ENCODE data around the gene GPR37L1. TPM values are rescaled to one million over a fixed set of nuclear protein-coding genes. Genes with fewer than 3 reads are reported as not detected.

The GPR37L1 gene
- total and polyA plus RNA-seq, 8 donors: 0.02 to 0.25 (median 0.07) TPM; not detected in 2

DNA sequence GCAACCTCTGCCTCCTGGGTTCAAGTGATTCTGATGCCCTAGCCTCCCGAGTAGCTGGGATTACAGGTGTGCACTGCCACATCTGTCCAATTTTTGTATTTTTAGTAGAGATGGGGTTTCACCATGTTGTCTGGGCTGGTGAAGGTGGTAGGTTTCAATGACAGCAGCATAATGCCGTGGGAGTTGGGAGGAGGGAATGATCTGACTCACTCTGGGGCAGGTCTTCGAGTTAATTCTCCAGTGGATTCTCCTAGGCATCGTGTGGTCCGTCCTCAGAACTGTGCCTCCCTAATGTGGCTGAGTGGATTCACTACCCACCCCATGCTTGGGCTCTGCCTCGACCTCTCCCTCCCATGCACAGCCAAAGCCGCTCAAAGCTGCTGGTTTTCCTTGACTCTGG, 1.7 kb upstream of the GPR37L1 start:
- no peak overlapping the region for H3K4me3 ChIP-seq
- ATAC-seq (no peak), FAIRE-seq (no peak), DNase-seq (no peak)
- WGBS, 2 donors: 60 to 69% methylated on average over 7 of the region's 7 CpGs
- TF ChIP-seq, protein P1, sequence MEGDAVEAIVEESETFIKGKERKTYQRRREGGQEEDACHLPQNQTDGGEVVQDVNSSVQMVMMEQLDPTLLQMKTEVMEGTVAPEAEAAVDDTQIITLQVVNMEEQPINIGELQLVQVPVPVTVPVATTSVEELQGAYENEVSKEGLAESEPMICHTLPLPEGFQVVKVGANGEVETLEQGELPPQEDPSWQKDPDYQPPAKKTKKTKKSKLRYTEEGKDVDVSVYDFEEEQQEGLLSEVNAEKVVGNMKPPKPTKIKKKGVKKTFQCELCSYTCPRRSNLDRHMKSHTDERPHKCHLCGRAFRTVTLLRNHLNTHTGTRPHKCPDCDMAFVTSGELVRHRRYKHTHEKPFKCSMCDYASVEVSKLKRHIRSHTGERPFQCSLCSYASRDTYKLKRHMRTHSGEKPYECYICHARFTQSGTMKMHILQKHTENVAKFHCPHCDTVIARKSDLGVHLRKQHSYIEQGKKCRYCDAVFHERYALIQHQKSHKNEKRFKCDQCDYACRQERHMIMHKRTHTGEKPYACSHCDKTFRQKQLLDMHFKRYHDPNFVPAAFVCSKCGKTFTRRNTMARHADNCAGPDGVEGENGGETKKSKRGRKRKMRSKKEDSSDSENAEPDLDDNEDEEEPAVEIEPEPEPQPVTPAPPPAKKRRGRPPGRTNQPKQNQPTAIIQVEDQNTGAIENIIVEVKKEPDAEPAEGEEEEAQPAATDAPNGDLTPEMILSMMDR (IDR thresholded peaks at IDR 0.05): no peak
- H3K9me3 ChIP-seq: no peaks in the 10 kb centered on the region
- no peaks in the 10 kb centered on the region for H3K36me3 ChIP-seq
- intact Hi-C loops (cut with DNase I): loop anchor here in 2 of 3 donors (5.0 kb wide), 1 partner anchor 119 kb away; no protein-coding TSS in a partner anchor
- no peaks in the 10 kb centered on the region for H3K4me1 ChIP-seq
- H3K27ac ChIP-seq: no peak overlapping the region
- no peaks in the 10 kb centered on the region for H3K27me3 ChIP-seq

DNA sequence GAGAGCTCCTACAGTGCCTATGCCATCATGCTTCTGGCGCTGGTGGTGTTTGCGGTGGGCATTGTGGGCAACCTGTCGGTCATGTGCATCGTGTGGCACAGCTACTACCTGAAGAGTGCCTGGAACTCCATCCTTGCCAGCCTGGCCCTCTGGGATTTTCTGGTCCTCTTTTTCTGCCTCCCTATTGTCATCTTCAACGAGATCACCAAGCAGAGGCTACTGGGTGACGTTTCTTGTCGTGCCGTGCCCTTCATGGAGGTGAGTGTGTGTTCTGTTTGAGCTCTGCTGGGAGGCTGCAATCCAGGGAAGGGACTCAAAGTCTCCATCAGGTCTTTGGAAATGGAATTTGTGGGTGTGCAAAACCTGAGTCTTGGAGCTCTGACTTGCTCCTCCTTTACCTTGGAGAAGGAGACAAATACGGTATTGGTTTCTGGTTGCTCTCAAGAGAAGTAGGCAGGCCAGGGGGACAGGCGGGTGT, 658 bp downstream of the GPR37L1 start:
- Histone ChIP-seq H3K27ac (no peak overlapping the region), H3K36me3 (no peaks in the 10 kb centered on the region), H3K27me3 (no peaks in the 10 kb centered on the region), H3K4me1 (no peaks in the 10 kb centered on the region), H3K9me3 (no peaks in the 10 kb centered on the region), H3K4me3 (no peak overlapping the region)
- DNase-seq: no peak
- 80 to 92% methylated on average over 10 of the region's 10 CpGs for WGBS, 2 donors
- intact Hi-C loops (cut with DNase I): loop anchor here in 2 of 3 donors (5.0 kb wide), 1 partner anchor 121 kb away; no protein-coding TSS in a partner anchor
- no peak for FAIRE-seq
- no peak for ATAC-seq
- TF ChIP-seq, protein P1 (IDR thresholded peaks at IDR 0.05): no peak

DNA sequence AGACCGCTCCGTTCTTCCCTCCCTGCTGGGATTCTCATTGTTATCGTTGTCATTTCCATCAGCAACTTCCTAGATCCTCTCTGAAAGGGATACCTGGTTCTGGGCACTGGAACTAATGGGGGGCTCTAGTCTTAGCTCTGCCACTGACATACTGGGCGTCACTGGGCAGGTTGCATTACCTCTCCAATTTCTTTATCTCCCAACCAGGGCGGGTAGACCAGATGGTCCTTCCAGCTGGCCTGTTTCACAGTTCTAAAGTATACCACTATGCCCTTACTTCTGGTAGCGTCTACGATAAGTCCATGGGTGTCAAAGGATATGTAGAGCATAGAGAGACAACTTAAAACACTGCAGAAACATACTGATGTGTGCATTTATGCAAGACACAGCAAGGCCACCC, 1.4 kb downstream of the GPR37L1 start:
- ATAC-seq (no peak), FAIRE-seq (no peak), DNase-seq (no peak)
- 72 to 80% methylated on average over 7 of the region's 7 CpGs for WGBS, 2 donors
- no peaks in the 10 kb centered on the region for H3K27me3 ChIP-seq
- no peaks in the 10 kb centered on the region for H3K9me3 ChIP-seq
- no peak overlapping the region for H3K27ac ChIP-seq
- no peaks in the 10 kb centered on the region for H3K4me1 ChIP-seq
- TF ChIP-seq, protein P1 (IDR thresholded peaks at IDR 0.05): no peak
- intact Hi-C loops (cut with DNase I): loop anchor here in 2 of 3 donors (5.0 kb wide), 1 partner anchor 122 kb away; no protein-coding TSS in a partner anchor
- no peak overlapping the region for H3K4me3 ChIP-seq
- H3K36me3 ChIP-seq: no peaks in the 10 kb centered on the region

DNA sequence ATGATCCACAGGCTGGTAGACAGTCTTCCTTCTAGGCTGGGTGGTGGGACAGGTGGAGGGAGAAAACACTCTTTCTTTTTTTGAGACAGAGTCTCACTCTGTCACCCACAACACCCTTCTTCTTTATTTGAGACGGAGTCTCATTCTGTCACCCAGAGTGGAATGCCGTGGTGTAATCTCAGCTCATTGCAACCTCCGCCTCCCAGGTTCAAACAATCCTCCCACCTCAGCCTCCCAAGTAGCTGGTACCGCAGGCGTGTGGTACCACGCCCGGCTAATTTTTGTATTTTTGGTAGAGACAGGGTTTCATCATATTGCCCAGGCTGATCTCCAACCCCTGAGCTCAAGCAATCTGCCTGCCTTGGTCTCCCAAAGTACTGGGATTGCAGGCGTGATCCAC, 2.9 kb downstream of the GPR37L1 start:
- WGBS, 2 donors: 90 to 91% methylated on average over 8 of the region's 8 CpGs
- no peak overlapping the region for H3K27ac ChIP-seq
- no peak for DNase-seq
- FAIRE-seq: no peak
- no peaks in the 10 kb centered on the region for H3K9me3 ChIP-seq
- no peaks in the 10 kb centered on the region for H3K36me3 ChIP-seq
- no peak for ATAC-seq
- no peaks in the 10 kb centered on the region for H3K4me1 ChIP-seq
- TF ChIP-seq, protein P1 (IDR thresholded peaks at IDR 0.05): no peak
- H3K27me3 ChIP-seq: no peaks in the 10 kb centered on the region
- intact Hi-C loops (cut with DNase I): loop anchor here in 1 of 3 donors (5.0 kb wide), 1 partner anchor 228 kb away; no protein-coding TSS in a partner anchor
- H3K4me3 ChIP-seq: no peak overlapping the region

DNA sequence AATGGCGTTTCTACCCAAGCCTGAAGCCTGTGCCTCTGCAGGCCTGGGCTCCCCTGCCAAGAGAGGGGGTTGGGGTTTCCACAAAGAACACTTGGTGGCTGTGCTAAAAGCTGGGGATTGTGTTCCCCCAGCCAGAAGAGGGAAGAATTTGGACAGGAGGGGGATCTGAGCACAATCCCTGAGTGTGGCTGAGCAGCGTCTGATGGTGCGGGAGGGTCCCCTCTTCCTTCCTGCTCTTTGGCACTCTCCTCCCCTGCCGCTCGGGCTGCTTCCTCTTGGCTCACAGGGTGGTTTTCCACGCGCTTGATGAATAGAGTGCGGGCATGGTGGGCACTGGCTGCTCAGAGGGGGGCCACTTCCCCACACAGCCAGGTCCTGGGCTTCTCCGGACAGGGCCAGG, 3.7 kb downstream of the GPR37L1 start:
- no peaks in the 10 kb centered on the region for H3K36me3 ChIP-seq
- H3K27ac ChIP-seq: no peak overlapping the region
- ATAC-seq (no peak), FAIRE-seq (no peak), DNase-seq (no peak)
- TF ChIP-seq, protein P1 (IDR thresholded peaks at IDR 0.05): no peak
- no peaks in the 10 kb centered on the region for H3K4me1 ChIP-seq
- no peak overlapping the region for H3K4me3 ChIP-seq
- intact Hi-C loops (cut with DNase I): loop anchor here in 1 of 3 donors (5.0 kb wide), 1 partner anchor 229 kb away; no protein-coding TSS in a partner anchor
- no peaks in the 10 kb centered on the region for H3K9me3 ChIP-seq
- no peaks in the 10 kb centered on the region for H3K27me3 ChIP-seq
- WGBS, 2 donors: 67 to 73% methylated on average over 9 of the region's 9 CpGs
